ENCODE data around the gene MAD2L1BP. TPM values are rescaled to one million over a fixed set of nuclear protein-coding genes. Genes with fewer than 3 reads are reported as not detected.

The MAD2L1BP gene
- total RNA-seq, 1 donor from 2014 or later: 36.3 TPM

GRCh38 chr6:43674291-43674690 lies 38.7 kb downstream of the MAD2L1BP start:
- Mint-ChIP-seq H3K27ac (no peak overlapping the region), H3K4me1 (peaks cover 15% of the 10 kb centered on the region), H3K36me3 (ENCODE audit: low read depth) (peaks cover 41% of the 10 kb centered on the region), H3K9me3 (no peaks in the 10 kb centered on the region), H3K4me3 (no peak overlapping the region), H3K27me3 (no peaks in the 10 kb centered on the region)
- no peak for DNase-seq
- intact Hi-C loops (cut with micrococcal nuclease): no loop called here

DNA sequence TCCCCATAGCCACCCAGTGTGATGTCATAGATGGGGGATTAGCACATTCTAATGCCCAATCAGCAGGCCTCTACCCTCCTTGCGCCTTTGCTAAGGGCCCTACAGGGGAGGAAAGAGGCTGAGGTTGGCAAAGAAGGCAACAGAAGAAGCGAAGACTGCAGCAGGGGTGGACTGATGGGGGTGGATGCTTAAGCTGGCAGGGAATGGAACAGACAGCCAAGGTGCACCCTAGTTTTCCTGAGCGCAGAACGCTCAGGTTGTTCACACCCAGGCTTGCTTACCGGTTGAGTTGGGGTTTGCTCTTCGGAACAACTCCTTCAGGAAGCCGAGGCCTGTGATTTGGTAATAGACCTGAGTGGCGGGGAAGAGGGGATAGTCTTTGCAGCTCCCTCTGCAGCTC lies 39.3 kb downstream of the MAD2L1BP start:
- H3K4me1 Mint-ChIP-seq: peaks cover 10% of the 10 kb centered on the region
- intact Hi-C loops (cut with micrococcal nuclease): no loop called here
- no peaks in the 10 kb centered on the region for H3K9me3 Mint-ChIP-seq
- no peak overlapping the region for H3K27ac Mint-ChIP-seq
- H3K4me3 Mint-ChIP-seq: no peak overlapping the region
- no peak for DNase-seq
- H3K36me3 Mint-ChIP-seq (ENCODE audit: low read depth): peaks cover 43% of the 10 kb centered on the region
- no peaks in the 10 kb centered on the region for H3K27me3 Mint-ChIP-seq

- H3K27me3 Mint-ChIP-seq: no peaks in the 10 kb centered on the region
- no peaks in the 10 kb centered on the region for H3K9me3 Mint-ChIP-seq
- H3K36me3 Mint-ChIP-seq (ENCODE audit: low read depth): peaks cover 35% of the 10 kb centered on the region
- intact Hi-C loops (cut with micrococcal nuclease): no loop called here
- no peak for DNase-seq
- H3K27ac Mint-ChIP-seq: no peak overlapping the region
- peaks cover 3% of the 10 kb centered on the region for H3K4me1 Mint-ChIP-seq
- no peak overlapping the region for H3K4me3 Mint-ChIP-seq
These were observed 41.4 kb downstream of the MAD2L1BP start for GRCh38 chr6:43676962-43677606.

DNA sequence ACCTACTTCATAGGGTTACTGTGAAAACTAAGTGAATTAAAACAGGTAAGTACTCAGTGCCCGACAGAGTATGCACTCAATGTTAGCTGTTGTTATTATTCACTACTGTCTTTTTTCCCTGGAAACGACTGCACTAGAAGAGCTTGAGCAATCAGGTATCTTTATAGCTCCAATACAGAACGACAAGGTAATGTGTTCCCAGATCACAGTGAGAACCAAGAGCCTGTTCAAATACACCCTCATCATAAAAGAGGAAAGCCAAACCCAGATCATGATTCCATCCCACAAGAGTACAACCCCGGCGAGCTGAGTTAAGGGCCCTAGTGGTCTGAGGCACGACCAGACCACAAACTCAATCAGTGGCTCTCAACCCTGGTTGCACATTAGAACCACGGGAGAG lies 42.1 kb downstream of the MAD2L1BP start:
- H3K4me3 Mint-ChIP-seq: no peak overlapping the region
- no peak overlapping the region for H3K27ac Mint-ChIP-seq
- peaks cover 7% of the 10 kb centered on the region for H3K4me1 Mint-ChIP-seq
- H3K27me3 Mint-ChIP-seq: no peaks in the 10 kb centered on the region
- H3K36me3 Mint-ChIP-seq (ENCODE audit: low read depth): peaks cover 35% of the 10 kb centered on the region
- DNase-seq: no peak
- H3K9me3 Mint-ChIP-seq: no peaks in the 10 kb centered on the region
- intact Hi-C loops (cut with micrococcal nuclease): no loop called here

DNA sequence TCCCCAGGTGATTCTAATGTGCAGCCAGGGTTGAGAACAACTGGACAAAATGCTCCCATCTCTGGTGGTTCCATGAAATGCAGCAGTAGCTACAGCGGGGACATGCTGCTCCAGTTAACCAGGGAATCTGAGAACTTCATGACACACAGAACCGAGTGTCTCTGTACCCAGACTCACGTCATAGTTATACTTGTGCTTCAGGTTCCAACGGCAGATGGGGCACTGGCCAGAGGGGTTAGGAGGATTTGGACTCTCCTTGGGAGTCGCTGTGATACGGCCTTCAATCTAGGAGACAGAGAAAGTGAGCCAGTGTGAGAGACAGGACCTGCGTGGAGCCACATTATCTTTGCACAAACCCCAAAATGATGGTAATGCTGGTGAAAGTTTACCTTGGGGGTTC lies 42.7 kb downstream of the MAD2L1BP start:
- H3K36me3 Mint-ChIP-seq (ENCODE audit: low read depth): peaks cover 34% of the 10 kb centered on the region
- no peak overlapping the region for H3K4me3 Mint-ChIP-seq
- H3K4me1 Mint-ChIP-seq: peaks cover 12% of the 10 kb centered on the region
- intact Hi-C loops (cut with micrococcal nuclease): no loop called here
- no peak overlapping the region for H3K27ac Mint-ChIP-seq
- no peaks in the 10 kb centered on the region for H3K9me3 Mint-ChIP-seq
- no peak for DNase-seq
- H3K27me3 Mint-ChIP-seq: no peaks in the 10 kb centered on the region

DNA sequence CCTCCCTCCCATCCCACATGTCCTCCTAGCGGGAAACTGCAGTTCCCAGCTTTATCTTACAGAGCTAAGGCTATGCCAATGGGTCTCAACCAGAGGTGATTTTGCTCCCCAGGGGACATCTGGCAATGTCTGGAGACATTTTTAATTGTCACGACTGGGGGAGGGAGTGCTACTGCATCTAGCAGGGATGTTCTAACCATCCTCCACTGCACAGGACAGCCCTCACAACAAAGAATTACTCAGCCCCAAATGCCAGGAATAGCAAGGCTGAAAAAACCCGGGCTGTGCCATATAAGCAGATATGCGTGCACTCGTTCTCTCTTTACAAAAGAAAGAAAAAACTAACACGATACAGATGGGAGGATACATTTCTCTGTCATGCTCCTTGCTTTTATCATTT lies 43.4 kb downstream of the MAD2L1BP start:
- H3K4me1 Mint-ChIP-seq: peaks cover 16% of the 10 kb centered on the region
- no peak overlapping the region for H3K27ac Mint-ChIP-seq
- intact Hi-C loops (cut with micrococcal nuclease): no loop called here
- no peak for DNase-seq
- H3K27me3 Mint-ChIP-seq: no peaks in the 10 kb centered on the region
- no peaks in the 10 kb centered on the region for H3K9me3 Mint-ChIP-seq
- H3K4me3 Mint-ChIP-seq: no peak overlapping the region
- H3K36me3 Mint-ChIP-seq (ENCODE audit: low read depth): peaks cover 34% of the 10 kb centered on the region

- no peak for DNase-seq
- Mint-ChIP-seq H3K27me3 (no peaks in the 10 kb centered on the region), H3K36me3 (ENCODE audit: low read depth) (peaks cover 38% of the 10 kb centered on the region), H3K27ac (no peak overlapping the region), H3K4me3 (no peak overlapping the region), H3K9me3 (no peaks in the 10 kb centered on the region), H3K4me1 (peaks cover 24% of the 10 kb centered on the region)
- intact Hi-C loops (cut with micrococcal nuclease): no loop called here
These were observed 44.9 kb downstream of the MAD2L1BP start for GRCh38 chr6:43680308-43681200.

DNA sequence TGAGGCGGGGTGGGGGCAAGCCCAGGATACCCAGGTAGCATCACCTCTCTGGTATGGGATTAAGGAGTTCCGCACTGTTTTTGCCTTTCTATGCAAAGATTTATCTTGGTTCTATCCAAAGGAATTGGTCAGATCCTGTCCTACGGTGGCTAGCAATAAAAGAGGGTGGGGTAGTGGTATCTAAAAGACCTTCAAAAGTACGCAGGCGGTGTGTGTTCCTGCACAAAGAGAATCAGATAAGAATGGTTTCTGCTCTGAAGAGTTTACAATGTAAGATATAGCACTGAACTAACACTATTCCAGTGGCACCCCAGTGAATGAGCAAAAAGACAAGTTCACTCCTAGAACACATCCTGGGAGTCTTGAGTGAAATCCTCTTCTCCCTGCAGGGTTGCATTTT lies 45.7 kb downstream of the MAD2L1BP start:
- no peak overlapping the region for H3K4me3 Mint-ChIP-seq
- intact Hi-C loops (cut with micrococcal nuclease): no loop called here
- H3K27me3 Mint-ChIP-seq: no peaks in the 10 kb centered on the region
- H3K4me1 Mint-ChIP-seq: peaks cover 27% of the 10 kb centered on the region
- DNase-seq: no peak
- H3K9me3 Mint-ChIP-seq: no peaks in the 10 kb centered on the region
- H3K36me3 Mint-ChIP-seq (ENCODE audit: low read depth): peaks cover 39% of the 10 kb centered on the region
- H3K27ac Mint-ChIP-seq: no peak overlapping the region

- intact Hi-C loops (cut with micrococcal nuclease): no loop called here
- no peaks in the 10 kb centered on the region for H3K27me3 Mint-ChIP-seq
- H3K4me1 Mint-ChIP-seq: peaks cover 37% of the 10 kb centered on the region
- H3K36me3 Mint-ChIP-seq (ENCODE audit: low read depth): peaks cover 39% of the 10 kb centered on the region
- no peak overlapping the region for H3K4me3 Mint-ChIP-seq
- H3K9me3 Mint-ChIP-seq: no peaks in the 10 kb centered on the region
- H3K27ac Mint-ChIP-seq: peak overlapping the region; percentile 58
- no peak for DNase-seq
These were observed 47.2 kb downstream of the MAD2L1BP start for GRCh38 chr6:43682724-43683429.

DNA sequence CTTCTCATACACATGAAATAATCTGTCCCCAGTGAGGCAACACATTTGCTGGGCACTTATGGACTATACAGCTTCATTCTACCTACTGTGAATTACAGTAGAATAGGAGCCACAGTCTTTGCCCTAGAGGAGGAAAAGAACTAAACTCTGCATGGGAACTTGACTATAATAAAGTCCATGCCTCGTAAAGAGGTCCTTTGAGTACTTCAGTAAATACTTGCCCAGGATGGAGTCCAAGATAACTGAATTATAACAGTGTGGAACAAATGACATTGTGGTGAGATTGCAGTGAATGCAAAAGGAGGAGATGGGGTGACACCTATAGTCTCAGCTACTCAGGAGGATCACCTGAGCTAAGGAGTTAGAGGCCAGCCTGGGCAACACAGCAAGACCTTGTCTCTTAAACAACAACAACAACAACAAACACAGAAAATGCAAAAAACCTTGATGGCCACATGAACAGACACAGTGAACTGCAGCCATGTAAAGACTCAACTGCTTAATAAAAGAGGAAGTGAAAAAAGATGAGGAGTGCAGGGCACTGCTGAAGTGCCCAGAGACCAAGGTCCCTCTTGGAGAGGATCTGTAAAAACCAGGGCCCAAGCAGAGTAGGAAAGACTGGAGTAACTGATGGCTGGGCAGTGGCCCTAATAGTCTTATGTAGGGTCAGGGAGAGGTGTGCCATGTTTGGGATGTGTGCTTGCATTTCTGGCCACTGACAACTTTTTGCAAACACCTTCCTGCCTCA lies 48.2 kb downstream of the MAD2L1BP start:
- intact Hi-C loops (cut with micrococcal nuclease): no loop called here
- Mint-ChIP-seq H3K36me3 (ENCODE audit: low read depth) (peaks cover 33% of the 10 kb centered on the region), H3K9me3 (peaks cover 3% of the 10 kb centered on the region), H3K4me3 (no peak overlapping the region), H3K27me3 (no peaks in the 10 kb centered on the region), H3K27ac (no peak overlapping the region), H3K4me1 (peaks cover 42% of the 10 kb centered on the region)
- no peak for DNase-seq

DNA sequence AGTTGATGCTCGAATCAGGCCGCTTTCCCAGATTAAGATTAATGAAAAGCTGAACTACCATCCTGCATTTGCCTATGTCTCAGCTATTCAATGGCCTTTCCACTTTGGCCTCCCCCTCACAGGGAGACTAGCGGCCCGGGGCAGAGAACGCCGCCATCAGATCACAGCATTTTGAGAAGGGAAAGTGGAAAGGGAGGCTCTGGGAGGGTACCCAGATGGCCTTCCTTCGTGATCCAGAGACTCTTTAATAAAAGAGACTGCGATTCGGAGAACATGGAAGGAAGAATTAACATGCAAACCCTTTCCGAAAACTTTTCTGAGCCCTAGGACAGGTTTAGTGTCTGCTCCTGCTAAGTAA lies 51.4 kb downstream of the MAD2L1BP start:
- Mint-ChIP-seq H3K27ac (peak overlapping the region; percentile 84), H3K9me3 (peaks cover 3% of the 10 kb centered on the region), H3K4me1 (peaks cover 39% of the 10 kb centered on the region), H3K36me3 (ENCODE audit: low read depth) (peaks cover 22% of the 10 kb centered on the region), H3K27me3 (no peaks in the 10 kb centered on the region), H3K4me3 (peak overlapping the region; percentile 93)
- DNase-seq: no peak
- intact Hi-C loops (cut with micrococcal nuclease): loop anchor here (1.0 to 2.0 kb wide), 2 partner anchors 20 to 58 kb away; partner anchors contain the start of gene GTPBP2

- peak; percentile 95 for DNase-seq
- peak within 1 kb of the TSS; percentile 93 for H3K4me3 Mint-ChIP-seq
- H3K4me1 Mint-ChIP-seq: peaks cover 36% of the 10 kb centered on the region
- peaks cover 18% of the 10 kb centered on the region for H3K36me3 Mint-ChIP-seq (ENCODE audit: low read depth)
- H3K9me3 Mint-ChIP-seq: peaks cover 3% of the 10 kb centered on the region
- intact Hi-C loops (cut with micrococcal nuclease): loop anchor here (1.0 to 2.0 kb wide), 2 partner anchors 20 to 59 kb away; partner anchors contain the start of gene GTPBP2
- H3K27ac Mint-ChIP-seq: peak within 1 kb of the TSS; percentile 84
- H3K27me3 Mint-ChIP-seq: peaks cover 2% of the 10 kb centered on the region
These were observed 52.1 kb downstream of the MAD2L1BP start, which contains the start of gene MRPS18A for GRCh38 chr6:43687437-43688347. Gene MRPS18A (minus strand): TSS chr6:43687791. CDS start chr6:43687779, 12 bp downstream.

Data from activated CD4-positive, alpha-beta T cell treated with anti-CD3 and anti-CD28 coated beads, Interleukin-2, amount 10 ng/mL, durations not matched to agents 24 days and 14 days (primary cell).